Astrocyte (in vitro differentiated cells and primary cell): ENCODE measurements around the gene VN1R5. TPM values are rescaled to one million over a fixed set of nuclear protein-coding genes. Genes with fewer than 3 reads are reported as not detected.

Experiments
- DNase-seq: peaks from one replicate; pipeline ENCODE4 v3.0.0-alpha.2; 2010; ENCODE audit warnings: low read depth
- FAIRE-seq: peaks from 2 replicates; lab custom pipeline; 2011; peaks lifted over from hg19 to GRCh38; lab: Jason Lieb, UNC
- H2AFZ ChIP-seq: 2 replicates; pipeline ENCODE4 v1.6.0; 2012; ENCODE audit warnings: low read depth, low read length, inconsistent platforms
- H3K27ac ChIP-seq: 2 replicates; pipeline ENCODE4 v1.5.1; 2011; ENCODE audit warnings: low read depth, low read length, inconsistent platforms
- H3K27me3 ChIP-seq: 2 replicates; pipeline ENCODE4 v1.6.0; 2011; ENCODE audit warnings: low read length, inconsistent platforms; ENCODE audit not compliant: insufficient read depth
- H3K36me3 ChIP-seq: 2 replicates; pipeline ENCODE4 v1.5.1; 2011; ENCODE audit warnings: low read length, inconsistent platforms; ENCODE audit not compliant: insufficient read depth
- H3K4me1 ChIP-seq: 2 replicates; pipeline ENCODE4 v1.5.1; 2011; ENCODE audit warnings: low read length, inconsistent platforms; ENCODE audit not compliant: insufficient read depth
- H3K4me2 ChIP-seq: 2 replicates; pipeline ENCODE4 v1.6.0; 2012; ENCODE audit warnings: low read length, inconsistent platforms
- H3K4me3 ChIP-seq: 2 replicates; pipeline ENCODE4 v1.5.1; 2011; ENCODE audit warnings: low read depth, mild to moderate bottlenecking, low read length, inconsistent platforms; ENCODE audit not compliant: insufficient read depth
- H3K79me2 ChIP-seq: 2 replicates; pipeline ENCODE4 v1.6.0; 2012; ENCODE audit warnings: mild to moderate bottlenecking, low read length, inconsistent platforms; ENCODE audit not compliant: insufficient read depth
- H3K9ac ChIP-seq: 2 replicates; pipeline ENCODE4 v1.6.0; 2012; ENCODE audit warnings: mild to moderate bottlenecking, low read length, inconsistent platforms
- H3K9me3 ChIP-seq: 2 replicates; pipeline ENCODE4 v1.5.1; 2012; ENCODE audit warnings: low read depth, mild to moderate bottlenecking, low read length, inconsistent platforms; ENCODE audit not compliant: insufficient read depth
- H4K20me1 ChIP-seq: 2 replicates; pipeline ENCODE4 v1.6.0; 2012; ENCODE audit warnings: low read length, inconsistent platforms; ENCODE audit not compliant: insufficient read depth
- H3K27ac Mint-ChIP-seq: one replicate; pipeline ENCODE4 v1.8.0; 2021; ENCODE audit warnings: mild to moderate bottlenecking, mixed read lengths; ENCODE audit not compliant: unreplicated experiment
- H3K27me3 Mint-ChIP-seq: one replicate; pipeline ENCODE4 v1.8.0; 2021; ENCODE audit warnings: low read depth, mixed read lengths; ENCODE audit not compliant: unreplicated experiment
- H3K36me3 Mint-ChIP-seq: one replicate; pipeline ENCODE4 v1.8.0; 2021; ENCODE audit warnings: low read depth, mixed read lengths; ENCODE audit not compliant: unreplicated experiment
- H3K4me1 Mint-ChIP-seq: one replicate; pipeline ENCODE4 v1.8.0; 2021; ENCODE audit warnings: low read depth, mixed read lengths; ENCODE audit not compliant: unreplicated experiment
- H3K4me3 Mint-ChIP-seq: one replicate; pipeline ENCODE4 v1.8.0; 2021; ENCODE audit warnings: mild to moderate bottlenecking, moderate library complexity, mixed read lengths; ENCODE audit not compliant: unreplicated experiment
- H3K9me3 Mint-ChIP-seq: one replicate; pipeline ENCODE4 v1.8.0; 2021; ENCODE audit warnings: mild to moderate bottlenecking, mixed read lengths; ENCODE audit not compliant: unreplicated experiment
- EZH2 ChIP-seq: IDR thresholded peaks from 2 replicates; pipeline ENCODE4 v1.6.1; 2012; ENCODE audit warnings: mild to moderate bottlenecking, low read length, inconsistent platforms; ENCODE audit not compliant: insufficient read depth
- total RNA-seq: library from RNA; stranded (reverse); gene quantifications from 2 replicates; pipeline ENCODE4 v1.2.1, GENCODE V29; 2021
- TF ChIP-seq, protein P1 (sequence below): IDR thresholded peaks from 2 replicates; pipeline ENCODE4 v1.5.1; 2011; ENCODE audit warnings: low read depth, mild to moderate bottlenecking, inconsistent platforms, low read length, moderate library complexity; ENCODE audit not compliant: insufficient read depth

The VN1R5 gene
- total RNA-seq, 1 donor from 2014 or later: not detected

GRCh38 chr1:247269133-247269532, 13.3 kb downstream of the VN1R5 start:
- no peak overlapping the region for H3K9ac ChIP-seq
- H3K27ac Mint-ChIP-seq: no peak overlapping the region
- H3K9me3 Mint-ChIP-seq: peaks cover 15% of the 10 kb centered on the region
- FAIRE-seq (no peak), DNase-seq (no peak)
- H3K4me2 ChIP-seq: no peak overlapping the region
- H3K4me3 ChIP-seq: no peak overlapping the region
- H3K4me1 Mint-ChIP-seq: no peaks in the 10 kb centered on the region
- no peak overlapping the region for H2AFZ ChIP-seq
- no peaks in the 10 kb centered on the region for H4K20me1 ChIP-seq
- H3K79me2 ChIP-seq: no peaks in the 10 kb centered on the region
- TF ChIP-seq, protein P1, sequence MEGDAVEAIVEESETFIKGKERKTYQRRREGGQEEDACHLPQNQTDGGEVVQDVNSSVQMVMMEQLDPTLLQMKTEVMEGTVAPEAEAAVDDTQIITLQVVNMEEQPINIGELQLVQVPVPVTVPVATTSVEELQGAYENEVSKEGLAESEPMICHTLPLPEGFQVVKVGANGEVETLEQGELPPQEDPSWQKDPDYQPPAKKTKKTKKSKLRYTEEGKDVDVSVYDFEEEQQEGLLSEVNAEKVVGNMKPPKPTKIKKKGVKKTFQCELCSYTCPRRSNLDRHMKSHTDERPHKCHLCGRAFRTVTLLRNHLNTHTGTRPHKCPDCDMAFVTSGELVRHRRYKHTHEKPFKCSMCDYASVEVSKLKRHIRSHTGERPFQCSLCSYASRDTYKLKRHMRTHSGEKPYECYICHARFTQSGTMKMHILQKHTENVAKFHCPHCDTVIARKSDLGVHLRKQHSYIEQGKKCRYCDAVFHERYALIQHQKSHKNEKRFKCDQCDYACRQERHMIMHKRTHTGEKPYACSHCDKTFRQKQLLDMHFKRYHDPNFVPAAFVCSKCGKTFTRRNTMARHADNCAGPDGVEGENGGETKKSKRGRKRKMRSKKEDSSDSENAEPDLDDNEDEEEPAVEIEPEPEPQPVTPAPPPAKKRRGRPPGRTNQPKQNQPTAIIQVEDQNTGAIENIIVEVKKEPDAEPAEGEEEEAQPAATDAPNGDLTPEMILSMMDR: no peak
- no peak for TF ChIP-seq EZH2
- H3K27me3 ChIP-seq: no peaks in the 10 kb centered on the region
- H3K9me3 ChIP-seq: no peaks in the 10 kb centered on the region
- H3K36me3 ChIP-seq: no peaks in the 10 kb centered on the region
- no peaks in the 10 kb centered on the region for H3K27me3 Mint-ChIP-seq
- H3K36me3 Mint-ChIP-seq: no peaks in the 10 kb centered on the region
- H3K4me3 Mint-ChIP-seq: no peak overlapping the region
- no peaks in the 10 kb centered on the region for H3K4me1 ChIP-seq
- no peak overlapping the region for H3K27ac ChIP-seq

DNA sequence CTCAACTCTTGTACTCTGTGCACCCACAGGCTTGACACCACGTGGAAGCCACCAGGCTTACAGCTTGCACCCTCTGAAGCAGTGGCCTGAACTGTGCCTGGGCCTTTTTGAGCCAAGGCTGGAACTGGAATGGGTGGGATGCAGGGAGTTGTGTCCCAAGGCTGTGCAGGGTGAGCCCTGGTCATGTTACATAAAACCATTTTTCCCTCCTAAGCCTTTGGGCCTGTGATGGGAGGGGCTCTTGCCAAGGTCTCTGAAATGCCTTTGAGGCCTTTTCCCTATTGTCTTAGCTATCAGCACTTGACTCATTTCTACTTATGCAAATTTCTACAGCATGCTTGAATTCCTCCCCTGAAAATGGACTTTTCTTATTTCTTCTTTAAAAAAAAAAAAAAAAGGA, 14.1 kb downstream of the VN1R5 start:
- no peak overlapping the region for H3K9ac ChIP-seq
- H3K4me2 ChIP-seq: no peak overlapping the region
- no peak overlapping the region for H3K27ac ChIP-seq
- no peak for DNase-seq
- Mint-ChIP-seq H3K27ac (no peak overlapping the region), H3K4me3 (no peak overlapping the region), H3K4me1 (no peaks in the 10 kb centered on the region), H3K27me3 (no peaks in the 10 kb centered on the region), H3K36me3 (no peaks in the 10 kb centered on the region), H3K9me3 (peaks cover 15% of the 10 kb centered on the region)
- no peaks in the 10 kb centered on the region for H3K79me2 ChIP-seq
- no peak overlapping the region for H2AFZ ChIP-seq
- no peaks in the 10 kb centered on the region for H3K36me3 ChIP-seq
- no peaks in the 10 kb centered on the region for H3K4me1 ChIP-seq
- H3K4me3 ChIP-seq: no peak overlapping the region
- H4K20me1 ChIP-seq: no peaks in the 10 kb centered on the region
- TF ChIP-seq EZH2: no peak
- H3K27me3 ChIP-seq: no peaks in the 10 kb centered on the region
- FAIRE-seq: no peak
- no peaks in the 10 kb centered on the region for H3K9me3 ChIP-seq

DNA sequence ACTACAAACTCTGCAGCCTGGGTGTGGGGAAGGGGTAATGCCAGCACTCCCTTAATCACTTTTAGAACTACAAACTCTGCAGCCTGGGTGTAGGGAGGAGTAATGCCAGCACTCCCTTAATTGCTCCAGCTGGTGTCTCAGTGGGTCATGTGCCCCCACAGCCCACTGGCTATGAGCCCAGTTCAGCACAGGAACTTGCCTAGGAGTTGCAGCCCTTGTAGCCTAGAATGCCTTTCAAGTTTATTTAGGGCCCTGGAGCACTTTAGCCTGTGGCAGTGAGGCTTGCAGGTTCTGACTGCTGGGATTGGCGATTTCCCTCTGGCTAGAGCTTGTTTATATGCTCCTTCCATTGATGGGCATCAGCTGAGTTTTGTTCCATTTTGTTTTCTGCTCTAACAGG, 17.1 kb downstream of the VN1R5 start:
- DNase-seq (no peak), FAIRE-seq (no peak)
- Mint-ChIP-seq H3K4me3 (no peak overlapping the region), H3K27me3 (no peaks in the 10 kb centered on the region), H3K27ac (no peak overlapping the region), H3K36me3 (no peaks in the 10 kb centered on the region), H3K4me1 (no peaks in the 10 kb centered on the region), H3K9me3 (peaks cover 15% of the 10 kb centered on the region)
- Histone ChIP-seq H4K20me1 (no peaks in the 10 kb centered on the region), H3K4me1 (no peaks in the 10 kb centered on the region), H3K4me3 (no peak overlapping the region), H3K27me3 (no peaks in the 10 kb centered on the region), H3K9ac (no peak overlapping the region), H3K4me2 (no peak overlapping the region), H3K9me3 (no peaks in the 10 kb centered on the region), H3K79me2 (no peaks in the 10 kb centered on the region), H2AFZ (no peak overlapping the region), H3K36me3 (no peaks in the 10 kb centered on the region), H3K27ac (no peak overlapping the region)
- no peak for TF ChIP-seq EZH2
- TF ChIP-seq, protein P1: no peak
